Heart left ventricle (tissue), 16 donors: ENCODE data around the gene GNGT2. TPM values are rescaled to one million over a fixed set of nuclear protein-coding genes. Genes with fewer than 3 reads are reported as not detected.

Source experiments
- ATAC-seq, 4 donors: fragments of 200-7000 bp; cut with Tn5 transposase; one replicate each; pipeline ENCODE4 v1.9.1; 2020 to 2022; ENCODE audit warnings: moderate library complexity in 4 of 4, mild to moderate bottlenecking in 3 of 4, moderate number of reproducible peaks in 1 of 4
- DNase-seq, 5 donors: peaks; one replicate each; pipeline ENCODE4 v3.0.0-alpha.2; 2020
- H3K27ac ChIP-seq, 12 donors: fragments of 200-600 bp; sonication (generic) in 4 of 12; one replicate each; pipeline versions ENCODE4 v1.5.0 to v1.8.0; 2016 to 2022; ENCODE audit warnings: mild to moderate bottlenecking in 2 of 12
- H3K27me3 ChIP-seq, 9 donors: fragments of 200-600 bp; sonication (generic) in 2 of 9; one replicate each; pipeline versions ENCODE4 v1.5.1 to v1.8.0; 2016 to 2022; ENCODE audit warnings: mild to moderate bottlenecking in 3 of 9
- H3K36me3 ChIP-seq, 9 donors: fragments of 200-600 bp; sonication (generic) in 2 of 9; one replicate each; pipeline versions ENCODE4 v1.5.0 to v1.8.0; 2018 to 2022; ENCODE audit warnings: mild to moderate bottlenecking in 2 of 9
- H3K4me1 ChIP-seq, 12 donors: fragments of 200-600 bp; sonication (generic) in 4 of 12; one replicate each; pipeline versions ENCODE4 v1.5.0 to v1.8.0; 2016 to 2022; ENCODE audit warnings: mild to moderate bottlenecking in 3 of 12
- H3K4me3 ChIP-seq, 12 donors: fragments of 200-600 bp; sonication (generic) in 4 of 12; one replicate each; pipeline versions ENCODE4 v1.5.0 to v1.8.0; 2017 to 2022; ENCODE audit warnings: mild to moderate bottlenecking in 9 of 12, moderate library complexity in 4 of 12
- H3K9me3 ChIP-seq, 12 donors: fragments of 200-600 bp; sonication (generic) in 4 of 12; one replicate each; pipeline versions ENCODE4 v1.5.0 to v1.8.0; 2016 to 2022; ENCODE audit warnings: mild to moderate bottlenecking in 1 of 12
- POLR2A ChIP-seq, 2 donors: fragments of 450-650 bp; IDR thresholded peaks; one replicate each; pipeline ENCODE4 v1.6.1; 2017; ENCODE audit warnings: antibody characterized with exemption in 2 of 2, mild to moderate bottlenecking in 2 of 2, moderate library complexity in 2 of 2
- WGBS, 4 donors: extraction: QIAGEN DNeasy Blood & Tissue Kit in 2 of 4; methylation state at CpG; one replicate each; pipeline versions ENCODE4 v1.1.5 to v1.1.7; 2013 to 2018; 5-methylcytosine and 5-hydroxymethylcytosine counted together
- intact Hi-C, 10 donors: fragments of 100-400 bp; cut with DNase I; formaldehyde crosslinking; loops; one replicate each; pipeline versions ENCODE4 v1.11.1 to v1.14.2; 2022
- polyA plus RNA-seq, 2 donors: library from polyadenylated mRNA; stranded (reverse); fragments of 200-250 nt; gene quantifications; one replicate each; pipeline ENCODE4 v1.2.3, GENCODE V29; 2013
- total RNA-seq, 9 donors: library from RNA; depleted of rRNA in 2 of 9; stranded (reverse); fragments of >200 nt in 2 of 9; fragmentation: NEBNext Ultra II Directional in 3 of 9; extraction: Animal tissue kit (Norgen Biotek cat#: 25700) in 3 of 9; gene quantifications; one replicate each; pipeline versions ENCODE4 v1.1.0 to v1.2.4, GENCODE V29; 2016 to 2023
- TF ChIP-seq, protein P1 (sequence below), 12 donors: fragments of 200-600 bp; sonication (generic) in 4 of 12; IDR thresholded peaks; one replicate each; pipeline versions ENCODE4 v1.5.0 to v1.8.0; 2018 to 2022; ENCODE audit warnings: antibody characterized with exemption in 12 of 12, mild to moderate bottlenecking in 5 of 12
- donor health status: ischemic (EF 13 %, LVEDD 7.1; RV severe dilation, severe dysfunction).
- donor health status: healthy with polysubstance abuse.
- donor health status: DM: no; HTN: yes; CAD: no.
- donor health status: DM: no; HTN: no; CAD: no.
- donor health status: ischemic (EF 25% LVEDD 6.9; RV normal size, moderate dysfunction).
- donor health status: ischemic (EF 25% LVEDD 5.7; RV mildly dilated, moderate dysfunction).
- donor health status: healthy.
- donor health status: DM: yes; HTN: yes; CAD: no.
- donor health status: ischemic (EF 35%, LVEDD 5.7; RV mildly dilated, moderate dysfunction).
- donor health status: nonischemic (EF 11% LVEDD 7.7; RV severe dilation, severe dysfunction).
- donor health status: DM: yes; HTN: yes; CAD: no.
- donor health status: PGD.
- donor health status: ischemic (EF 29% LVEDD 5.4; RV normal size, mild dysfunction).
- donor health status: nonischemic (EF 23%, LVEDD 6.1; RV moderate dilation, normal function).

GNGT2 gene
- total and polyA plus RNA-seq, 11 donors, result 0.76 to 4.9 (median 1.5) TPM

DNA sequence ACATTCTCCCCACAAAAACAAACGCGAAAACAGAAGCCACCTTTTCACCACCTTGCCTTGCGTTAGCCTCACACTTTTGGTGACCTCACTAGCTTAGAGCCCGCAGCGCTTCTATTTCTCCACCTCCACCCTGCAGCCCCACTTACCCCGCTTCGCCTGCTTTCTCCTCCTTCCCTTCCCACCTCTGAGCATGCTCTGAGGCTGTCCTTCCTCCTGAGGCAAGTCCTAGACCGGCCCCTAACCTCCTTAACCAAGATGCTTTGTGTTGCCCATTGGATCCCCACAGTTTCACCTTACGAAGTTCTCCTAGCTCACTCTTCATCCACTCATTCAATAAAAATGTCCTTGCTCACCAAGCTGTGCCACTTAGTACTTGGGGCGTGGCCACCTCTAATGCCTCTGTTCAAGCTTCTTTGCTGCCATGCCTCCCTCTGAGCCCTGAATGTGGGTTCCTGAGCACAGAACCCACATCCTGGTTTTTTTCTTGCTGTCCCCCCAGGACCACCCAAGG lies 1.3 kb downstream of the GNGT2 start:
- Histone ChIP-seq H3K27ac (peak overlapping the region in 10 of 12 donors; percentile 65 to 91 (median 86)), H3K9me3 (no peaks in the 10 kb centered on the region), H3K4me1 (peaks cover 0 to 56% (median 13%) of the 10 kb centered on the region in 12 donors), H3K4me3 (peak overlapping the region in 4 of 12 donors; percentile 56 to 68 (median 64)), H3K36me3 (no peaks in the 10 kb centered on the region), H3K27me3 (peaks cover 0 to 7% (median 0%) of the 10 kb centered on the region in 9 donors)
- TF ChIP-seq POLR2A (IDR thresholded peaks at IDR 0.05), result no peak
- TF ChIP-seq, protein P1, sequence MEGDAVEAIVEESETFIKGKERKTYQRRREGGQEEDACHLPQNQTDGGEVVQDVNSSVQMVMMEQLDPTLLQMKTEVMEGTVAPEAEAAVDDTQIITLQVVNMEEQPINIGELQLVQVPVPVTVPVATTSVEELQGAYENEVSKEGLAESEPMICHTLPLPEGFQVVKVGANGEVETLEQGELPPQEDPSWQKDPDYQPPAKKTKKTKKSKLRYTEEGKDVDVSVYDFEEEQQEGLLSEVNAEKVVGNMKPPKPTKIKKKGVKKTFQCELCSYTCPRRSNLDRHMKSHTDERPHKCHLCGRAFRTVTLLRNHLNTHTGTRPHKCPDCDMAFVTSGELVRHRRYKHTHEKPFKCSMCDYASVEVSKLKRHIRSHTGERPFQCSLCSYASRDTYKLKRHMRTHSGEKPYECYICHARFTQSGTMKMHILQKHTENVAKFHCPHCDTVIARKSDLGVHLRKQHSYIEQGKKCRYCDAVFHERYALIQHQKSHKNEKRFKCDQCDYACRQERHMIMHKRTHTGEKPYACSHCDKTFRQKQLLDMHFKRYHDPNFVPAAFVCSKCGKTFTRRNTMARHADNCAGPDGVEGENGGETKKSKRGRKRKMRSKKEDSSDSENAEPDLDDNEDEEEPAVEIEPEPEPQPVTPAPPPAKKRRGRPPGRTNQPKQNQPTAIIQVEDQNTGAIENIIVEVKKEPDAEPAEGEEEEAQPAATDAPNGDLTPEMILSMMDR (IDR thresholded peaks at IDR 0.05), result no peak
- DNase-seq (peak in 1 of 5 donors; percentile 13), ATAC-seq (no peak)
- 83 to 89% (median 87%) methylated on average over 10 of the region's 10 CpGs for WGBS, 4 donors
- intact Hi-C loops, result loop anchor here in 1 of 10 donors (2.0 kb wide), 1 partner anchor 18 kb away; no protein-coding TSS in a partner anchor

DNA sequence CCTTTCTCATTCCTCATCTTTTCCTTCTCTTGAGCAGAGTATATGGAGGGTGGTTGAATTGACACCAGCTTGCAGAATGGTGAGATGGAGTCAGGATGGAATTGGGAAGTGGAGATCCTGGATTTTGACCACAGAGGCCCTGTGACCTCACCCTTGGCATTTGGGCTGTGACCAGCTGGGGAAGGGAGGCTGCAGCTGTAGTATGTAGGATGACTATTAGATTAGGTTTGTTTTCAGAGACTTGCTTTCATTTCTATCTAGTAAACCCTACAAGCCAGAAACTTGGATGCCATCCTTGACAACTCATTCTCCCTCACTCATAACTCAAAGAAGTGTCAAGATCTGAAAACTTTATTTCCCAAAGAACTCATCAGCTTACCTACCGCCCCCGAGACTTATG lies 5.9 kb downstream of the GNGT2 start:
- TF ChIP-seq POLR2A (IDR thresholded peaks at IDR 0.05), result no peak
- TF ChIP-seq, protein P1 (IDR thresholded peaks at IDR 0.05), result no peak
- no peak for DNase-seq
- no peak for ATAC-seq
- Histone ChIP-seq H3K4me3 (no peak overlapping the region), H3K36me3 (no peaks in the 10 kb centered on the region), H3K4me1 (peaks cover 0 to 26% (median 4%) of the 10 kb centered on the region in 12 donors), H3K9me3 (no peaks in the 10 kb centered on the region), H3K27me3 (peaks cover 0 to 4% (median 0%) of the 10 kb centered on the region in 9 donors), H3K27ac (no peak overlapping the region)
- intact Hi-C loops, result no loop called here
- 93 to 97% (median 95%) methylated on average over 2 of the region's 2 CpGs for WGBS, 4 donors

- WGBS, 4 donors, result 76 to 80% (median 78%) methylated on average over 2 of the region's 2 CpGs
- H3K27ac ChIP-seq, result no peak overlapping the region
- no peaks in the 10 kb centered on the region for H3K9me3 ChIP-seq
- no peak overlapping the region for H3K4me3 ChIP-seq
- peaks cover 0 to 19% (median 0%) of the 10 kb centered on the region in 12 donors for H3K4me1 ChIP-seq
- no peaks in the 10 kb centered on the region for H3K27me3 ChIP-seq
- DNase-seq, result no peak
- TF ChIP-seq, protein P1 (IDR thresholded peaks at IDR 0.05), result no peak
- no peak for TF ChIP-seq POLR2A (IDR thresholded peaks at IDR 0.05)
- no peak for ATAC-seq
- no peaks in the 10 kb centered on the region for H3K36me3 ChIP-seq
- intact Hi-C loops, result no loop called here
Observed at GRCh38 chr17:49203796-49204195, 6.6 kb downstream of the GNGT2 start.

DNA sequence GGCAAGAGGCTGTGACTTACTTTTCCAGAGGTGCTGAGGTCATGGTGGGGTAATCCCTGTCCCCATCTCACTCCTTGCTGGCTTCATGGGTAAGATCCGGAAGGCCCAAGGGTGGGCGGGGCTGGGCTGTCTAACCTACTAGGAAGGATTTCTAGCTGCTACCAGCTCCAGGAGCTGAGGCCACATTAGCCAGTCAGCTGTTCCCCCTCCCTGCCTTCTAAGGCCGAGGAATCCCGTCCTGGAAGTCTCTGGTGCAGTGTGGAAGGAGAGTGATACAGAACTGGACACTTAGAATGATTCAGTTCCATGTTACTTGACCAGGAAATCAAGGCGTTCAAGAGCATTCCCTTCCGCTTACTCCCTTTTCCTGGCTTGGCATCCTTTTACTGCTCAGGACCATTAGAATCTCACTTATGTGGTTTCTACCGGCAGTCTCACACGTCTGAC lies 8.9 kb downstream of the GNGT2 start:
- no peak for TF ChIP-seq POLR2A (IDR thresholded peaks at IDR 0.05)
- TF ChIP-seq, protein P1 (IDR thresholded peaks at IDR 0.05), result no peak
- Histone ChIP-seq H3K4me3 (no peak overlapping the region), H3K36me3 (no peaks in the 10 kb centered on the region), H3K27me3 (no peaks in the 10 kb centered on the region), H3K27ac (peak overlapping the region in 10 of 12 donors; percentile 16 to 71 (median 54)), H3K4me1 (peaks cover 0 to 14% (median 0%) of the 10 kb centered on the region in 12 donors), H3K9me3 (no peaks in the 10 kb centered on the region)
- ATAC-seq, result peak; percentile 46 to 82 (median 55)
- DNase-seq, result peak in 1 of 5 donors; percentile 42
- intact Hi-C loops, result no loop called here
- 57 to 62% (median 59%) methylated on average over 7 to 8 of the region's 8 CpGs for WGBS, 4 donors
